D721Med (cell line): Measurements from ENCODE around the gene SYT14.

ENCODE experiments used
- DNase-seq: peaks from one replicate; pipeline ENCODE4 v3.0.0; 2011; ENCODE audit warnings: low spot score; ENCODE audit not compliant: insufficient read length
- FAIRE-seq: peaks from 2 replicates; lab custom pipeline; 2011; peaks lifted over from hg19 to GRCh38; lab: Jason Lieb, UNC
- TF ChIP-seq, protein P1 (sequence below): IDR thresholded peaks from 2 replicates; pipeline ENCODE4 v1.5.1; 2012; ENCODE audit warnings: mild to moderate bottlenecking, control low read depth; ENCODE audit not compliant: insufficient read depth; ENCODE audit errors: missing control alignments

Gene SYT14

DNA sequence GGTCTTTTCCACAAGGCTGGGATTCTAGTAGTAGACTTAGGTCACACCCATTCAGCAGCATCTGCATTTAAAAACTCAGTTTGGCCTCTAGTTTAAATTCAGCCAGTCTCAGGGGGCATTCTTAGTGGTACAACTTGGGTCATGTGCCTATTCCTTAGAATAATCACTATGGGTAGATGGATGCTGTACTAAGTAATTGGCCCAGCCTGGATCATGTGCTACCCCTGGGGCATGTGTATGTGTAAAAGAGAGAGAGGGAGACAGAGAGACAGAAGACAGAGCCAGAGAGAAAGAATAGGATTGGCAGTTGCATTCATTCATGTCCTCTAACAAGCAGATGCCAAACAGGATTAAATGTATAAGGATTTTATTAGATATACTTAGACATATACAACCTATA, 13.6 kb upstream of the SYT14 start:
- TF ChIP-seq, protein P1, sequence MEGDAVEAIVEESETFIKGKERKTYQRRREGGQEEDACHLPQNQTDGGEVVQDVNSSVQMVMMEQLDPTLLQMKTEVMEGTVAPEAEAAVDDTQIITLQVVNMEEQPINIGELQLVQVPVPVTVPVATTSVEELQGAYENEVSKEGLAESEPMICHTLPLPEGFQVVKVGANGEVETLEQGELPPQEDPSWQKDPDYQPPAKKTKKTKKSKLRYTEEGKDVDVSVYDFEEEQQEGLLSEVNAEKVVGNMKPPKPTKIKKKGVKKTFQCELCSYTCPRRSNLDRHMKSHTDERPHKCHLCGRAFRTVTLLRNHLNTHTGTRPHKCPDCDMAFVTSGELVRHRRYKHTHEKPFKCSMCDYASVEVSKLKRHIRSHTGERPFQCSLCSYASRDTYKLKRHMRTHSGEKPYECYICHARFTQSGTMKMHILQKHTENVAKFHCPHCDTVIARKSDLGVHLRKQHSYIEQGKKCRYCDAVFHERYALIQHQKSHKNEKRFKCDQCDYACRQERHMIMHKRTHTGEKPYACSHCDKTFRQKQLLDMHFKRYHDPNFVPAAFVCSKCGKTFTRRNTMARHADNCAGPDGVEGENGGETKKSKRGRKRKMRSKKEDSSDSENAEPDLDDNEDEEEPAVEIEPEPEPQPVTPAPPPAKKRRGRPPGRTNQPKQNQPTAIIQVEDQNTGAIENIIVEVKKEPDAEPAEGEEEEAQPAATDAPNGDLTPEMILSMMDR = no peak
- FAIRE-seq (no peak), DNase-seq (no peak)

DNA sequence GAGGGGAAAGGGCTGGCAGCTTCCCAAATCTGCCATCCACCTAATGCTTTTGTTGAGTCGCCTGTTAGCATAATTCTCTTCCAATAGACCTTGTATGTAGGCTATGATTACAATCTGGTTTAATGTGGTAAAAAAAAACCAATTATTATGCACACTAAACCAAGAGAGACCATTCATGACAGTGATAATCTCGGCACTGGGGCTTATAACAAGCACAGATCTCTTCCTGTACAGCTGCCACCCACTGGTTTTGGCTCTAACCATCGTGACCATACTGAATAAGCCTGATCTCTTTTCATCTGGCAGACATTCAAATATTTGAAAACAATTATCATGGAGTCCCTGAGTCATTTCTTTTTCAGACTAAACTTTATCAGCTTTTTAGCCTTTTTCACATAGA, 12.0 kb upstream of the SYT14 start:
- DNase-seq (no peak), FAIRE-seq (no peak)
- TF ChIP-seq, protein P1 = no peak

DNA sequence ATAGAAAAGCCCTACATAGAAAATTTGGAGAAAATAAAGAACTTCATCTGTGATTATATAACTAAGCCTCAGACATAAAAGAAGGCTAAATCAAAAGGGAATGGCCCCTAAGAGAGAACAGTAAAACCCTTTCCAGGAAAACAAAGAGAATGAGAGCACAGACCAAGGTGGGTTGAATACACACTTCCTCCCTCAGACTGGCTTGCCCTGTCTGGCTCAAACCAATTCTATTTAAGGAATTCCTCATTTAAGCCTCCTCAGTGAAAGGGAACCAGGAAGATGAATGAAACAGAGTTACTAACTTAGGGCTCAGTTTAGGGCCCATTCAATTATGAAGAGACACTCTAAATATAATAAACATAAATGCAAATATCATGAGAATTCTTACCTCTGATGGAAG, 10.6 kb upstream of the SYT14 start:
- no peak for DNase-seq
- FAIRE-seq = no peak
- TF ChIP-seq, protein P1 = no peak

DNA sequence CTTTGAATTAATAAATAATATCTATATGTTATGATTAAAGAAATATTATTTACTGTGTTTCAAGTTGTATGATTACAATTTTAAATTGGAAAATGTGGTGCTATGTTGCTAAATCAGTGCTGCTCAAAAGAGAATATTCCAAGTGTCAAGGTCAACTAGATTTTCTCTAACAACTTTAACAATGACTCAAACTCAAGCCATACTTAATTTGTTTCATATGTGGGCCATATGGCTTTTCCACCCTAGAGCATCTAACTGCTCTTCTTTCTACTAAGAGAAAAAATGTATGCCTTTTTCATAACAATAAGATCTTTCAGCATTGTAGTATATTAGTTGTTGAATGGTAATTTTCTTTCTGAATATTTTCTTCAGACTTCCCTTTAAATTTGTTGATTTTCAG, 8.3 kb upstream of the SYT14 start:
- TF ChIP-seq, protein P1 = no peak
- FAIRE-seq = peak; percentile 91
- DNase-seq = no peak

DNA sequence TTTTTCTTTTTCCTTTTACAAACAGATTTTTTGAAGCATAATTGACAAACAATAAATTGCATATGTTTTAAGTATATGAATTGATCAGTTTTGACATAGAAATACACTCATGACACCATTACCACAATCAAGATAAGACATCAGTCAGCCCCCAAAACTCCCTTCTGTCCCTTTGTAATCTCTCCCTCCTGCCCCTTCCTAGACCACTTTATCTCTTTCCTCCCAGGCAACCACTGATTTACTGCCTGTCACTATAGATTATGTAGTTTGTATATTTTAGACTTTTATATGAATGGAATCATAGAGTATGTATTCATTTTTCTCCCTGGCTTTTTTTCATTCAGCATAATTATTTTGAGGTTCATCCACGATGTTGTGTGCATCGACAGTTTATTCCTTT, 6.9 kb upstream of the SYT14 start:
- FAIRE-seq (no peak), DNase-seq (no peak)
- TF ChIP-seq, protein P1 = no peak

DNA sequence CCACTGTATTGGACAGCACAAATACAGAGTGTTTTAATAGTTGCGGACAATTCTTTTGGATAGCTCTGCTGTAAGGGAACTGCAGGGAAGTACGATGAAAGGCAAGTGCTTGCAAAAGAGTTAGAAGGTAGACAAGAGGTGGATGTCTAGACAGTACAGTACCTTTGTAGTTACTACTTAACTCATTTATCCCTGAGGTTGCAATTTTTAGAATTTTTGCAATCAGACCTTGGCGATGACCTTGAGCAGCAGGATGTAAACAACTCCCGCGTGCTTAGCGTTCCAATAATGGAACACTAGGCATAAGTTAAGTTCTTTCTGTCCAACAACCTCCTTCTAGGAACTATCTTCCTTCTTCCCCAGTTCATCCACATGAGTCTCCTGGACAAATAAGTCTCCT, 1.9 kb upstream of the SYT14 start:
- TF ChIP-seq, protein P1 = no peak
- no peak for FAIRE-seq
- no peak for DNase-seq

DNA sequence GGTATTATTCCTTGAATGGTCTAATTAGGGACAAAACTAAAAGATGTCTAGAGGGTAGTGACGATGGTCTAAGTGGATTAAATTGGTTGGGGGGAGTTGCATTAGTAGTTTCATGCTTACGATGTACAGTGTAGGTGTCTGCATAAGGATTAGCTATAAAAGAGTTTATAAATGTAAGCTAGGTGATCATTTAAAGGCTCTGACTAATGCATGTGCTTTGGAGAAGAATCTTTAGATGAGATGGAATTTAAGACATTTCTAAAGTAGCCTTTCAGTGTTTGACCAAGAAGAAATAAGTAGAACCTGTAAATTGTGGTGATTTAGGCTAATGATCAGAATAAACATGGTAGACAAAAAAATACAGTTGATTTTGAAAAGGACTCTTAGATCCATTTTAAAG, 7.4 kb downstream of the SYT14 start:
- FAIRE-seq = no peak
- TF ChIP-seq, protein P1 = no peak
- DNase-seq = no peak
